HepG2 (cell line): ENCODE data around the gene CCL8. TPM values are rescaled to one million over a fixed set of nuclear protein-coding genes. Genes with fewer than 3 reads are reported as not detected.

Source experiments
- ATAC-seq: fragments of 200-7000 bp; cut with Tn5 transposase; 3 replicates; pipeline ENCODE4 v1.9.1; 2020; ENCODE audit warnings: mild to moderate bottlenecking, moderate library complexity
- BruUV-seq: library from RNA; stranded (reverse); fragments of 400-500 nt; replicated peaks from 2 replicates; lab custom pipeline; 2021; lab: Mats Ljungman, UMichigan
- CTCF ChIA-PET: fragments of 300-600 bp; formaldehyde crosslinking; extraction: SDS; loops from one replicate; lab custom pipeline; 2021; ENCODE audit warnings: low total read pairs, inconsistent platforms, low intra/inter-chr PET ratio; lab: Yijun Ruan, JAX
- POLR2A ChIA-PET: fragments of 350-600 bp; sonication (Branson Sonifier 250); formaldehyde crosslinking; loops from one replicate; lab custom pipeline; 2020; ENCODE audit warnings: antibody characterized with exemption, inconsistent platforms; lab: Yijun Ruan, JAX
- DNase-seq: peaks from one replicate; pipeline ENCODE4 v3.0.0-alpha.2; 2015; ENCODE audit warnings: low spot score
- FAIRE-seq: peaks from 3 replicates; lab custom pipeline; 2011; peaks lifted over from hg19 to GRCh38; lab: Jason Lieb, UNC
- H2AFZ ChIP-seq: one replicate; pipeline ENCODE4 v1.6.1; 2011; ENCODE audit warnings: low read length, inconsistent platforms
- H3K27ac ChIP-seq: fragments of 300-600 bp; 3 replicates; pipeline ENCODE4 v1.8.0; 2011; ENCODE audit warnings: mixed run types, mild to moderate bottlenecking, mixed read lengths, low read length, inconsistent platforms; ENCODE audit not compliant: insufficient read depth; ENCODE audit errors: extremely low read length
- H3K27me3 ChIP-seq, 2 experiments: fragments of 200-600 bp in 1 of 2; 2 replicates in 1 of 2; 3 replicates in 1 of 2; pipeline versions ENCODE4 v1.6.0 to v1.8.0; 2011; ENCODE audit warnings: low read length in 2 of 2, mild to moderate bottlenecking in 2 of 2, moderate library complexity in 2 of 2, inconsistent platforms in 1 of 2; ENCODE audit not compliant: insufficient read depth in 2 of 2, control insufficient read depth in 1 of 2
- H3K36me3 ChIP-seq, 2 experiments: fragments of 200-600 bp in 1 of 2; replicated peaks in 1 of 2; 2 replicates in 1 of 2; 3 replicates in 1 of 2; pipeline versions ENCODE4 v1.5.1 to v1.8.0; 2011; ENCODE audit warnings: low read length in 2 of 2, inconsistent platforms in 1 of 2; ENCODE audit not compliant: insufficient read depth in 2 of 2, control insufficient read depth in 1 of 2
- H3K4me1 ChIP-seq: 2 replicates; pipeline ENCODE4 v1.5.1; 2012; ENCODE audit warnings: low read length, inconsistent platforms; ENCODE audit not compliant: insufficient read depth
- H3K4me2 ChIP-seq: 2 replicates; pipeline ENCODE4 v1.6.0; 2011; ENCODE audit warnings: low read depth, low read length, inconsistent platforms
- H3K4me3 ChIP-seq, 3 experiments: fragments of 200-600 bp in 1 of 3; sonication (generic), shearing (Covaris generic) in 1 of 3; replicated peaks in 1 of 3; 2 replicates each; pipeline ENCODE4 v1.5.1; 2011 to 2016; ENCODE audit warnings: low read length in 3 of 3, inconsistent platforms in 2 of 3, low read depth in 2 of 3, mild to moderate bottlenecking in 2 of 3, control low read depth in 1 of 3, mixed read lengths in 1 of 3; ENCODE audit not compliant: insufficient read depth in 1 of 3
- H3K79me2 ChIP-seq: one replicate; pipeline ENCODE4 v1.6.1; 2011; ENCODE audit warnings: low read length, inconsistent platforms; ENCODE audit not compliant: insufficient read depth
- H3K9ac ChIP-seq: 2 replicates; pipeline ENCODE4 v1.6.0; 2011; ENCODE audit warnings: mild to moderate bottlenecking, low read depth, low read length, inconsistent platforms; ENCODE audit not compliant: insufficient read depth
- H3K9me3 ChIP-seq: 2 replicates; pipeline ENCODE4 v1.5.1; 2012; ENCODE audit warnings: mild to moderate bottlenecking, low read length
- H4K20me1 ChIP-seq: 2 replicates; pipeline ENCODE4 v1.6.0; 2011; ENCODE audit warnings: inconsistent platforms, mild to moderate bottlenecking, low read length, moderate library complexity; ENCODE audit not compliant: insufficient read depth
- CREB1 ChIP-seq, 2 experiments: fragments of 450-650 bp in 1 of 2; IDR thresholded peaks; 2 replicates each; pipeline ENCODE4 v1.6.1; 2016 to 2017; ENCODE audit warnings: control low read depth in 1 of 2, mild to moderate bottlenecking in 1 of 2, missing compliant biosample characterization in 1 of 2, missing genetic modification characterization in 1 of 2
- NFKB2 ChIP-seq: sonication (generic); formaldehyde crosslinking; IDR thresholded peaks from 2 replicates; pipeline ENCODE4 v1.4.0; 2020; ENCODE audit warnings: missing genetic modification reagents, borderline replicate concordance
- NONO ChIP-seq, 2 experiments: fragments of 450-650 bp in 1 of 2; sonication (generic) in 1 of 2; formaldehyde crosslinking in 1 of 2; IDR thresholded peaks in 1 of 2; conservative IDR thresholded peaks in 1 of 2; 2 replicates each; pipeline versions ENCODE4 v1.6.1 to v1.8.0; 2017 to 2022; ENCODE audit warnings: mild to moderate bottlenecking in 1 of 2, missing genetic modification reagents in 1 of 2, moderate library complexity in 1 of 2
- TP53 ChIP-seq: sonication (generic); formaldehyde crosslinking; conservative IDR thresholded peaks from 2 replicates; pipeline ENCODE4 v1.4.0; 2020; ENCODE audit warnings: missing genetic modification reagents
- WGBS: methylation state at CpG from one replicate; pipeline ENCODE4 v1.1.6; 2017; ENCODE audit warnings: low lambda C conversion rate; 5-methylcytosine and 5-hydroxymethylcytosine counted together
- in situ Hi-C: cut with HindIII; loops from 2 replicates; pipeline ENCODE4 v1.10.0; 2017; ENCODE audit warnings: low pct_unique_long_range_greater_than_20kb; ENCODE audit not compliant: extremely low pct_ligation_motif_present
- intact Hi-C: fragments of 100-400 bp; cut with micrococcal nuclease; formaldehyde crosslinking; loops from one replicate; pipeline ENCODE4 v1.10.0; 2022; ENCODE audit not compliant: unreplicated experiment
- polyA plus RNA-seq, 8 experiments: library from polyadenylated mRNA; depleted of rRNA in 3 of 8; stranded (reverse) in 7 of 8; unstranded in 1 of 8; fragments of >200 nt; fragmentation: Illumina TruSeq in 4 of 8; extraction: Trizol in 4 of 8; gene quantifications; 2 replicates each; pipeline versions ENCODE4 v1.2.1 to v1.2.3, GENCODE V29; 2011 to 2016; ENCODE audit warnings: low read depth in 4 of 8, missing spikeins in 1 of 8, mixed read lengths in 1 of 8; ENCODE audit not compliant: insufficient read depth in 1 of 8
- total RNA-seq, 5 experiments: library from RNA; depleted of rRNA; stranded (reverse); fragments of >200 nt; fragmentation: Illumina TruSeq; extraction: Trizol; gene quantifications; 2 replicates each; pipeline ENCODE4 v1.2.3, GENCODE V29; 2016; ENCODE audit warnings: low read depth in 1 of 5
- TF ChIP-seq, protein P1 (sequence below): sonication (generic); formaldehyde crosslinking; IDR thresholded peaks from 2 replicates; pipeline ENCODE4 v1.4.0; 2020; ENCODE audit warnings: missing genetic modification reagents, mild to moderate bottlenecking, borderline replicate concordance
- TF ChIP-seq, protein P2 (sequence below): sonication (generic); formaldehyde crosslinking; IDR thresholded peaks from 2 replicates; pipeline ENCODE4 v1.8.0; 2022; ENCODE audit warnings: missing genetic modification reagents, mild to moderate bottlenecking, inconsistent platforms, borderline replicate concordance

Gene CCL8
- total and polyA plus RNA-seq, 2 of the 13 experiments (the other 11 are each of a cell fraction or from before 2014, with no cell fraction given), result not detected

DNA sequence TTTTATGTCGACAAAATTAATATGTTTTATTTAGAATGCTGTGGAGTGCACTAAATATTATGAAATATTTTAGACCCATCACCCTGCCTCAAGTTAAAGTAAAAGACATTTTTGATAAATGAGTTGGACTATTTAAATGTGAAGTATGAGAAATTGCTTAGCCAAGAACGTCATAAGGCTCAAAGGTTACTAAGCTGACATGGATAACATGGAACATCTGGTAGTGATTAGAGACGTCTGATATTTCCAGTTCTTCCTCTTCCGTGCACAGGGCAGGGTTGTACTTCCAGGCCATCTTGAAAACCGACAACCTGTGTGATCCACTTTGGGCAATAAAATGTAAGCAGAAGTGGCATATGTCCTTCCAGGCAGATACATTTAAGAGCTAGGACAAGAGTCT is 7.2 kb upstream of the CCL8 start (continued):
- TF ChIP-seq, protein P1, sequence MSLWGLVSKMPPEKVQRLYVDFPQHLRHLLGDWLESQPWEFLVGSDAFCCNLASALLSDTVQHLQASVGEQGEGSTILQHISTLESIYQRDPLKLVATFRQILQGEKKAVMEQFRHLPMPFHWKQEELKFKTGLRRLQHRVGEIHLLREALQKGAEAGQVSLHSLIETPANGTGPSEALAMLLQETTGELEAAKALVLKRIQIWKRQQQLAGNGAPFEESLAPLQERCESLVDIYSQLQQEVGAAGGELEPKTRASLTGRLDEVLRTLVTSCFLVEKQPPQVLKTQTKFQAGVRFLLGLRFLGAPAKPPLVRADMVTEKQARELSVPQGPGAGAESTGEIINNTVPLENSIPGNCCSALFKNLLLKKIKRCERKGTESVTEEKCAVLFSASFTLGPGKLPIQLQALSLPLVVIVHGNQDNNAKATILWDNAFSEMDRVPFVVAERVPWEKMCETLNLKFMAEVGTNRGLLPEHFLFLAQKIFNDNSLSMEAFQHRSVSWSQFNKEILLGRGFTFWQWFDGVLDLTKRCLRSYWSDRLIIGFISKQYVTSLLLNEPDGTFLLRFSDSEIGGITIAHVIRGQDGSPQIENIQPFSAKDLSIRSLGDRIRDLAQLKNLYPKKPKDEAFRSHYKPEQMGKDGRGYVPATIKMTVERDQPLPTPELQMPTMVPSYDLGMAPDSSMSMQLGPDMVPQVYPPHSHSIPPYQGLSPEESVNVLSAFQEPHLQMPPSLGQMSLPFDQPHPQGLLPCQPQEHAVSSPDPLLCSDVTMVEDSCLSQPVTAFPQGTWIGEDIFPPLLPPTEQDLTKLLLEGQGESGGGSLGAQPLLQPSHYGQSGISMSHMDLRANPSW (CRISPR knock-in tag), result no peak
- TF ChIP-seq NFKB2 (CRISPR knock-in tag), result no peak
- TF ChIP-seq, protein P2, sequence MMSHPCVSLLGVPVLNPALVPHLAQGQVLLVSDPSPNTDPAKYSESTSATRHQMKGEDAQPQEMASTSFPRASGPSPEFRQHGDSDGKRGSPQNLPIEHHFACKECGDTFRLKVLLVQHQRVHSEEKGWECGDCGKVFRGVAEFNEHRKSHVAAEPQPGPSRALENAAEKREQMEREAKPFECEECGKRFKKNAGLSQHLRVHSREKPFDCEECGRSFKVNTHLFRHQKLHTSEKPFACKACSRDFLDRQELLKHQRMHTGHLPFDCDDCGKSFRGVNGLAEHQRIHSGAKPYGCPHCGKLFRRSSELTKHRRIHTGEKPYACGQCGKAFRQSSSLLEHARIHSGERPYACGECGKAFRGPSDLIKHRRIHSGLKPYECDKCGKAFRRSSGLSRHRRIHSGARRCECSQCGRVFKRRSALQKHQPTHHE (CRISPR knock-in tag), result no peak

DNA sequence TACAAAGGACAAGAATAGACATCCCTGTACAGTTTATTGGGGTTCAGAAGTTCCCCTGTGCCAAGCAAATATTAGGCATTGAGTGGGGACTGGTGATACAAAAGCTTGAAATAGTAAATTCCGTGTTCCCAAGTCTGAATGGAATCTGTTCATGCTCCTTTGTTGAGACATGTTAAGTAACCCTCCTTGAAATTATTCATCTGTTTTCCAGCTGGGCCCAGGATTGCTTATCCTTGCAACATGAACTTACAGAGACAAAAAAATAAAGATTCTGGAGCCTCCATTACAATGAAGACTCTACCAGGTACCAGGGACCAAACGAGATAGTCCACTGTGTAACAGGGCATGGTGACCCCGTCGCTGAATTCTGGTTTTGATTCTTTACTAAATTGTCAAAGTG is 6.1 kb upstream of the CCL8 start:
- FAIRE-seq (no peak), ATAC-seq (no peak), DNase-seq (no peak)
- Histone ChIP-seq H3K9ac (no peak overlapping the region), H3K9me3 (no peaks in the 10 kb centered on the region), H3K36me3 (no peaks in the 10 kb centered on the region), H4K20me1 (no peaks in the 10 kb centered on the region), H3K27ac (no peak overlapping the region), H3K4me1 (no peaks in the 10 kb centered on the region), H3K79me2 (no peaks in the 10 kb centered on the region), H3K4me2 (no peak overlapping the region), H3K27me3 (no peaks in the 10 kb centered on the region), H3K4me3 (no peak overlapping the region), H2AFZ (no peak overlapping the region)
- BruUV-seq, result no TSS peak
- WGBS, result 2% methylated on average over 4 of the region's 4 CpGs
- TF ChIP-seq NONO (IDR thresholded peaks at IDR 0.05), result no peak
- TF ChIP-seq NONO (CRISPR knock-in tag; conservative IDR thresholded peaks at IDR 0.05), result no peak
- no peak for TF ChIP-seq TP53 (CRISPR knock-in tag)
- no peak for TF ChIP-seq CREB1 (IDR thresholded peaks at IDR 0.05)
- no peak for TF ChIP-seq CREB1 (CRISPR knock-in tag; IDR thresholded peaks at IDR 0.05)
- in situ Hi-C loops, result no loop called here
- intact Hi-C loops, result no loop called here
- ChIA-PET POLR2A (no interaction called here), CTCF (no interaction called here)
